GM12878 (cell line): ENCODE results near the gene FANCM.

Experiments
- EP300 ChIP-seq, 2 experiments: fragments of 150-350 bp in 1 of 2; IDR thresholded peaks; 2 replicates each; pipeline ENCODE4 v1.6.1; 2011 to 2012; ENCODE audit warnings: low read depth in 2 of 2, low read length in 2 of 2, borderline replicate concordance in 1 of 2, improper control_type of control experiment in 1 of 2, inconsistent platforms in 1 of 2; ENCODE audit not compliant: control insufficient read depth in 1 of 2
- RFX5 ChIP-seq: IDR thresholded peaks from 2 replicates; pipeline ENCODE4 v1.6.1; 2011; ENCODE audit warnings: low read depth, low read length, improper control_type of control experiment
- TF ChIP-seq, protein P1 (sequence below): IDR thresholded peaks from 2 replicates; pipeline ENCODE4 v1.6.1; 2012; ENCODE audit warnings: low read length, inconsistent platforms
- TF ChIP-seq, protein P2 (sequence below): IDR thresholded peaks from 2 replicates; pipeline ENCODE4 v1.6.1; 2012; ENCODE audit warnings: low read depth, low read length, improper control_type of control experiment

DNA sequence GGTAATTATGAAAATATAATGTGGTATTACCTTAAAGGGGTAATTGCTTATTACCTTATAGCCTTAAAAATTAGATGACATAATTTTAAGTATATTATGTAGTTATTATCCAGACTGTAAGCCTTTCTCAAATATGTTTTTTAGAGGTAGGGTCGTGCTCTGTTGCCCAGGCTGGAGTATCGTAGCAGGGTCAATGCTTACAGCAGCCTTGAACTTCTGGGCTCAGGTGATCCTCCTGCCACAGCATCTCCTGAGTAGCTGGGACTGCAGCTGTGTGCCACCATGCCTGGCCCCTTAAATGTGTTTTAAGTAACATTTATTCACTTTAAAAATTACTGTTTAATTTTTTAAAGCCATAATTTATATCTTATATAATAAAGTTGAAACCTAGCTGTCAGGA, 41.5 kb upstream of the FANCM start:
- TF ChIP-seq EP300 (IDR thresholded peaks at IDR 0.05; ENCODE audit: borderline replicate concordance in 1 of 2, control insufficient read depth in 1 of 2, low read depth in 2 of 2, low read length in 2 of 2) (no peak), RFX5 (no peak)
- TF ChIP-seq, protein P1, sequence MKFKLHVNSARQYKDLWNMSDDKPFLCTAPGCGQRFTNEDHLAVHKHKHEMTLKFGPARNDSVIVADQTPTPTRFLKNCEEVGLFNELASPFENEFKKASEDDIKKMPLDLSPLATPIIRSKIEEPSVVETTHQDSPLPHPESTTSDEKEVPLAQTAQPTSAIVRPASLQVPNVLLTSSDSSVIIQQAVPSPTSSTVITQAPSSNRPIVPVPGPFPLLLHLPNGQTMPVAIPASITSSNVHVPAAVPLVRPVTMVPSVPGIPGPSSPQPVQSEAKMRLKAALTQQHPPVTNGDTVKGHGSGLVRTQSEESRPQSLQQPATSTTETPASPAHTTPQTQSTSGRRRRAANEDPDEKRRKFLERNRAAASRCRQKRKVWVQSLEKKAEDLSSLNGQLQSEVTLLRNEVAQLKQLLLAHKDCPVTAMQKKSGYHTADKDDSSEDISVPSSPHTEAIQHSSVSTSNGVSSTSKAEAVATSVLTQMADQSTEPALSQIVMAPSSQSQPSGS, result no peak
- TF ChIP-seq, protein P2, sequence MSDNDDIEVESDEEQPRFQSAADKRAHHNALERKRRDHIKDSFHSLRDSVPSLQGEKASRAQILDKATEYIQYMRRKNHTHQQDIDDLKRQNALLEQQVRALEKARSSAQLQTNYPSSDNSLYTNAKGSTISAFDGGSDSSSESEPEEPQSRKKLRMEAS, result no peak
